SU-DHL-6 (cell line): ENCODE measurements around the gene ZFYVE9.

ENCODE experiments used
- EZH2phosphoT487 ChIP-seq: fragments of 200-600 bp; sonication (generic), shearing (Covaris generic); conservative IDR thresholded peaks from 2 replicates; pipeline ENCODE4 v1.6.1; 2018; ENCODE audit warnings: mild to moderate bottlenecking, antibody characterized with exemption, low read length, moderate library complexity, mixed read lengths
- TF ChIP-seq, protein P1 (sequence below): fragments of 200-600 bp; sonication (generic); IDR thresholded peaks from one replicate; pipeline ENCODE4 v1.5.1; 2017; ENCODE audit warnings: antibody characterized with exemption, mild to moderate bottlenecking, low read length, moderate library complexity; ENCODE audit not compliant: insufficient read depth, poor library complexity, severe bottlenecking

DNA sequence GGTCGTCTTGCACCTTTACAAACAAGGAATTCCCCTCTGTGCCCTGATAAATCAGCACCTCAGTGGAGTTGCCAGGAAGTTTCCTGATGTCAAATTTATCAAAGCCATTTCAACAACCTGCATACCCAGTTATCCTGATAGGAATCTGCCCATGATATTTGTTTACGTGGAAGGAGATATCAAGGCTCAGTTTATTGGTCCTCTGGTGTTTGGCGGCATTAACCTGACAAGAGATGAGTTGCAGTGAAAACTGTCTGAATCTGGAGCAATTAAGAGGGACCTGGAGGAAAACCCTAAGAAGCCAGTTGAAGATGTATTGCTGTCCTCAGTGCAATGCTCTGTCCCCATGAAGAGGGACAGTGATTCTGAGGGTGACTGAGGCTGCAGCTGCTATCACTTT is 38.3 kb downstream of the ZFYVE9 start:
- TF ChIP-seq, protein P1, sequence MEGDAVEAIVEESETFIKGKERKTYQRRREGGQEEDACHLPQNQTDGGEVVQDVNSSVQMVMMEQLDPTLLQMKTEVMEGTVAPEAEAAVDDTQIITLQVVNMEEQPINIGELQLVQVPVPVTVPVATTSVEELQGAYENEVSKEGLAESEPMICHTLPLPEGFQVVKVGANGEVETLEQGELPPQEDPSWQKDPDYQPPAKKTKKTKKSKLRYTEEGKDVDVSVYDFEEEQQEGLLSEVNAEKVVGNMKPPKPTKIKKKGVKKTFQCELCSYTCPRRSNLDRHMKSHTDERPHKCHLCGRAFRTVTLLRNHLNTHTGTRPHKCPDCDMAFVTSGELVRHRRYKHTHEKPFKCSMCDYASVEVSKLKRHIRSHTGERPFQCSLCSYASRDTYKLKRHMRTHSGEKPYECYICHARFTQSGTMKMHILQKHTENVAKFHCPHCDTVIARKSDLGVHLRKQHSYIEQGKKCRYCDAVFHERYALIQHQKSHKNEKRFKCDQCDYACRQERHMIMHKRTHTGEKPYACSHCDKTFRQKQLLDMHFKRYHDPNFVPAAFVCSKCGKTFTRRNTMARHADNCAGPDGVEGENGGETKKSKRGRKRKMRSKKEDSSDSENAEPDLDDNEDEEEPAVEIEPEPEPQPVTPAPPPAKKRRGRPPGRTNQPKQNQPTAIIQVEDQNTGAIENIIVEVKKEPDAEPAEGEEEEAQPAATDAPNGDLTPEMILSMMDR, result no peak
- TF ChIP-seq EZH2phosphoT487, result no peak
